Calu3 (cell line): ENCODE data around the gene NBR1. TPM values are rescaled to one million over a fixed set of nuclear protein-coding genes. Genes with fewer than 3 reads are reported as not detected.
"Not testable (repeated sequence)": the region's sequence is repeated elsewhere in the genome, so short reads cannot be mapped to it uniquely, and the experiment has no call there.

Experiments used
- BruUV-seq: library from RNA; stranded (reverse); fragments of 400-500 nt; replicated peaks from 2 replicates; lab custom pipeline; 2021; lab: Mats Ljungman, UMichigan
- CTCF ChIA-PET: fragments of 300-600 bp; sonication (Branson Sonifier 250); formaldehyde crosslinking; loops from one replicate; lab custom pipeline; 2022; ENCODE audit warnings: antibody characterized with exemption; lab: Charles Lee
- DNase-seq: peaks from one replicate; pipeline ENCODE4 v3.0.0; 2022
- H3K27ac Mint-ChIP-seq: one replicate; pipeline ENCODE4 v1.8.0; 2022; ENCODE audit warnings: mixed read lengths; ENCODE audit not compliant: unreplicated experiment
- H3K27me3 Mint-ChIP-seq: one replicate; pipeline ENCODE4 v1.8.0; 2022; ENCODE audit warnings: mixed read lengths; ENCODE audit not compliant: unreplicated experiment
- H3K36me3 Mint-ChIP-seq: one replicate; pipeline ENCODE4 v1.8.0; 2022; ENCODE audit warnings: mild to moderate bottlenecking, moderate library complexity, mixed read lengths; ENCODE audit not compliant: insufficient read depth, unreplicated experiment
- H3K4me1 Mint-ChIP-seq: one replicate; pipeline ENCODE4 v1.8.0; 2022; ENCODE audit warnings: mild to moderate bottlenecking, low read depth, mixed read lengths; ENCODE audit not compliant: unreplicated experiment
- H3K4me3 Mint-ChIP-seq: one replicate; pipeline ENCODE4 v1.8.0; 2022; ENCODE audit warnings: mild to moderate bottlenecking, low read depth, moderate library complexity, mixed read lengths; ENCODE audit not compliant: unreplicated experiment
- H3K9me3 Mint-ChIP-seq: one replicate; pipeline ENCODE4 v1.8.0; 2022; ENCODE audit warnings: low read depth, mixed read lengths; ENCODE audit not compliant: unreplicated experiment
- intact Hi-C: fragments of 100-400 bp; cut with micrococcal nuclease; formaldehyde crosslinking; loops from one replicate; pipeline ENCODE4 v1.10.0; 2022; ENCODE audit not compliant: unreplicated experiment
- total RNA-seq: library from RNA; stranded (reverse); gene quantifications from 2 replicates; pipeline ENCODE4 v1.2.3, GENCODE V29; 2022
- TF ChIP-seq, protein P1 (sequence below): fragments of 200-600 bp; IDR thresholded peaks from one replicate; pipeline ENCODE4 v1.8.0; 2022; ENCODE audit warnings: antibody characterized with exemption; ENCODE audit not compliant: unreplicated experiment

NBR1 gene
- total RNA-seq, 1 experiment from 2014 or later: 89.0 TPM

DNA sequence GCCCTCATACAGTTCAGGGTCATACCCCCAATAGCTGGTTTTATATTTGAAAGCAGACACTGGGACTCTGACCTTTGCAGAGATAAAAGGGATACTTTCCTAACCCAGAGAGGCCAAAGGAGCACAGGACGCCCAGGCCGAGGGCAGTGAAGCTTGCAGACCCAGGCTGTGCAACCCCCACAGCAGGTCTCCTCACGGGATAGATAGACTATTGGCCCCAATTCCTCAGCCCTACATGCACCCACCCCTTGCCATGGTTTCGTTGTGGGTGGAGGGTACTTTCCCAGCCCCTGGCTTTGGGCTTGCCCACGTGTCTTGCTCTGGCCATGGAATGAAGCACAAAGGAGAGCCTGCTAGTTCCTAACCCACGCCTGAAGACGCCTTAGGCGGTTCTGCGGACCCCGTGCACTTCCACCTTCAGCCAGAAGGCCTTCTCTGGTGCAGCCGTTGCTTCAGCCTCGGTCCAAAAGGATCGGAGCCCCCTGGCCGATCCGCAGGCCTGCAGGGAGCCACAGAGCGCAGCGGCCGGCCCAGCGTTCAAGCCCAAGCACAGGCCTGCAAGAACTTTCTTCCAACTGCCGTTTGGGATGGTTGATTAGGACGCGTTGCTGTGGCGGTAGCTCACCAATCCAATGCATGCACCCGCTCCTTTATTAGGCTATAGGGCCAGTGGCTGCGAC is 36.1 kb upstream of the NBR1 start:
- no peak overlapping the region for H3K27ac Mint-ChIP-seq
- no TSS peak for BruUV-seq
- H3K4me1 Mint-ChIP-seq: peaks cover 11% of the 10 kb centered on the region
- intact Hi-C loops: no loop called here
- DNase-seq: no peak
- H3K36me3 Mint-ChIP-seq: peaks cover 88% of the 10 kb centered on the region
- H3K4me3 Mint-ChIP-seq: no peak overlapping the region
- no peaks in the 10 kb centered on the region for H3K27me3 Mint-ChIP-seq
- TF ChIP-seq, protein P1, sequence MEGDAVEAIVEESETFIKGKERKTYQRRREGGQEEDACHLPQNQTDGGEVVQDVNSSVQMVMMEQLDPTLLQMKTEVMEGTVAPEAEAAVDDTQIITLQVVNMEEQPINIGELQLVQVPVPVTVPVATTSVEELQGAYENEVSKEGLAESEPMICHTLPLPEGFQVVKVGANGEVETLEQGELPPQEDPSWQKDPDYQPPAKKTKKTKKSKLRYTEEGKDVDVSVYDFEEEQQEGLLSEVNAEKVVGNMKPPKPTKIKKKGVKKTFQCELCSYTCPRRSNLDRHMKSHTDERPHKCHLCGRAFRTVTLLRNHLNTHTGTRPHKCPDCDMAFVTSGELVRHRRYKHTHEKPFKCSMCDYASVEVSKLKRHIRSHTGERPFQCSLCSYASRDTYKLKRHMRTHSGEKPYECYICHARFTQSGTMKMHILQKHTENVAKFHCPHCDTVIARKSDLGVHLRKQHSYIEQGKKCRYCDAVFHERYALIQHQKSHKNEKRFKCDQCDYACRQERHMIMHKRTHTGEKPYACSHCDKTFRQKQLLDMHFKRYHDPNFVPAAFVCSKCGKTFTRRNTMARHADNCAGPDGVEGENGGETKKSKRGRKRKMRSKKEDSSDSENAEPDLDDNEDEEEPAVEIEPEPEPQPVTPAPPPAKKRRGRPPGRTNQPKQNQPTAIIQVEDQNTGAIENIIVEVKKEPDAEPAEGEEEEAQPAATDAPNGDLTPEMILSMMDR: no peak
- CTCF ChIA-PET: no interaction called here
- no peaks in the 10 kb centered on the region for H3K9me3 Mint-ChIP-seq

DNA sequence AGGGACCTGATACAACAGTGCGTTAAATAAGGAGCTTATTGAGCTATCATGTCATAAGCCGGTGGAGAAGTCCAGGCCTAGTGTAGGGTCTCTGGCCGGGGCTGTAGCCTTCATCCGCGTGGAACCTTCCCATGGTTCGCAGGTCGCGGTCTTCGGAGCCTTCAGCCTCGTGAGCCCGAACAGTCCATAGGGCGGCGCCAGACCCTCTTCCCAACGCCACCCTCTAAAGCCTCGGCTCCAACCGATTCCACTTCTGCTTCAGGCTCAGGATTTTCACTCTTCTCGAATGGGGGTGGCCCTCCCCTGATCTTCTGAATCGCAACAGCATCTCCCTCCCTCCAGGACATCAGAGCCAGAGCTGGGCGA is 35.6 kb upstream of the NBR1 start:
- CTCF ChIA-PET: no interaction called here

DNA sequence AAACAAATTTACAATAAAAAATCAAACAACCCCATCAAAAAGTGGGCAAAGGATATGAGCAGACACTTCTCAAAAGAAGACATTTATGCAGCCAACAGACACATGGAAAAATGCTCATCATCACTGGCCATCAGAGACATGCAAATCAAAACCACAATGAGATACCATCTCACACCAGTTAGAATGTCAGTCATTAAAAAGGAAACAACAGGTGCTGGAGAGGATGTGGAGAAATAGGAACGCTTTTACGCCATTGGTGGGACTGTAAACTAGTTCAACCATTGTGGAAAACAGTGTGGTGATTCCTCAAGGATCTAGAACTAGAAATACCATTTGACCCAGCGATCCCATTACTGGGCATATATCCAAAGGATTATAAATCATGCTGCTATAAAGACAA is 34.4 kb upstream of the NBR1 start:
- H3K4me1 Mint-ChIP-seq, H3K9me3 Mint-ChIP-seq, CTCF ChIA-PET, intact Hi-C loops, H3K4me3 Mint-ChIP-seq, BruUV-seq, DNase-seq, H3K27me3 Mint-ChIP-seq: not testable (repeated sequence)
- Mint-ChIP-seq H3K36me3 (peaks cover 88% of the 10 kb centered on the region), H3K27ac (peak overlapping the region; percentile 24)

More for the DNA sequence above, 35.6 kb upstream of the NBR1 start:
- DNase-seq: no peak
- Mint-ChIP-seq H3K4me3 (no peak overlapping the region), H3K9me3 (no peaks in the 10 kb centered on the region), H3K27me3 (no peaks in the 10 kb centered on the region), H3K4me1 (peaks cover 7% of the 10 kb centered on the region), H3K36me3 (peaks cover 88% of the 10 kb centered on the region), H3K27ac (peak overlapping the region; percentile 24)
- no TSS peak for BruUV-seq
- intact Hi-C loops: no loop called here
- TF ChIP-seq, protein P1: no peak

DNA sequence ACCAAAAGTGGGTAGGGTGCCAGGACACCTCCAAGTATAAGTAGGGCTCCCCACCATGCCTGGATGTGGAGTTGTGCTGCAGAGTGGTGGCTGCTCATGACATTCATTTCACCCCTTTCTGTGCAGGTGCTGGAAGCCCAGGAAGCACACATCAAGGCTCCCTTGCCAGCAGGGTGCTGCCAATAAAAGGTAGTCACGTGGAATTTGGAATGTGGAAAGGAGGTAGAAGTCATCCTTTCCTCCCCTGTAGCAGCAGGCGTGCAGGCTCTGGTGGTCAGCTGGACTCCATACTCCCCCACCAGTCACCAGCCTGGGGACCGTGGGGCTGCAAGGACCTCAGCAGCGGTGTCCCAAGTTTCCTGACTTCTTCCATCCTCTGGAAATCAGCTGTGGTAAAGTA is 32.5 kb upstream of the NBR1 start:
- peaks cover 83% of the 10 kb centered on the region for H3K36me3 Mint-ChIP-seq
- H3K9me3 Mint-ChIP-seq, CTCF ChIA-PET, BruUV-seq, intact Hi-C loops, H3K27me3 Mint-ChIP-seq, DNase-seq, H3K4me3 Mint-ChIP-seq, H3K4me1 Mint-ChIP-seq: not testable (repeated sequence)
- H3K27ac Mint-ChIP-seq: peak overlapping the region; percentile 44

DNA sequence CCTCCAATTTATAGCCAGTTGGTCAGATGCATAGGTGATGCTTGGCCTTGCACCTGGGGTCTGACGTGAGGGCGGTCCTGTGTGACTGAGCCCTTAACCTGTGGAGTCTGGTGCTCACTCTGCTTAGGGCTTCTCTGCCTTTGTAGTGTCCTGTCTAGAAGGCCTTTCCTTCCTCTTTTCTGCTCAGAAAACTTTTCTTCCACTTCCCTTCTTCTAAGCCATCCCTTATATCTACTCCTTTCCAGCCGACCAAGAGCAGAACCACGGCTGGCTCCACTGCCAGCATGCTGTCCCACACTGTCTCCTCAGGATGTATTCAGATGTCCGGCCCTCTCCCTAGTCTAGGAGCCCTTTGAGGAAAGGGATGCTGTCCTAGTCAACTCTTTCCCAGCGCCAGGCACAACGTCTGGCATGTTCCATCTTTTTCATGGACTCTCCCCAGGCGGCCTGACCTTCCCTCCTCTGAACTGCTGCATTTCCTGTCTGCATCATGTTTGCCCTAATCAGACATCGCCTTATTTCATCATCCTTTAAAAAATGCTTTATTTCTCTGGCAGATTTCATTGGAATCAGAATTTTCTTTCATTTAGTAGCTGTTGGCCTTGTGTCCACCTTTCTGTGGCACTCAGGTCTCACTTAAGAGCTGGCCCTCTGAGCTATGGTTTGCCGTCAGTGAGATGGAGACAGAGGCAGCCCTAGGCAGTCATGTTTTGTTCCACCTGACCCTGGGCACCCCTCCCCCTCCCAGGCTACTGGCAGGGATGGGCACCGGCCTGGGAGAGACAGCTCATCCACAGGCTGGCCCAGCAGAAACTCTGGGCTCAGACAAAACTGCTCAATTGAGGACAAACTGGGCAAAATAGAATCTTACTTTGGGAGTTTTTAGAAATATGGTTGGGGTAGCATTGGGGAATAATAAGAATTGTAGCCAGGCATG is 30.4 kb upstream of the NBR1 start:
- no peaks in the 10 kb centered on the region for H3K27me3 Mint-ChIP-seq
- peaks cover 86% of the 10 kb centered on the region for H3K36me3 Mint-ChIP-seq
- no TSS peak for BruUV-seq
- no peak overlapping the region for H3K4me3 Mint-ChIP-seq
- intact Hi-C loops: no loop called here
- no peaks in the 10 kb centered on the region for H3K9me3 Mint-ChIP-seq
- H3K27ac Mint-ChIP-seq: peak overlapping the region; percentile 20
- TF ChIP-seq, protein P1: no peak
- DNase-seq: no peak
- no peaks in the 10 kb centered on the region for H3K4me1 Mint-ChIP-seq
- CTCF ChIA-PET: interaction anchor here (0.6 kb wide), 1 partner anchor 29 kb away, joined by 8 read pairs; no protein-coding TSS in a partner anchor
